ENCODE results near the gene ITM2B. TPM values are rescaled to one million over a fixed set of nuclear protein-coding genes. Genes with fewer than 3 reads are reported as not detected.

The ITM2B gene
- total and polyA plus RNA-seq, 4 donors = 114 to 379 (median 202) TPM

DNA sequence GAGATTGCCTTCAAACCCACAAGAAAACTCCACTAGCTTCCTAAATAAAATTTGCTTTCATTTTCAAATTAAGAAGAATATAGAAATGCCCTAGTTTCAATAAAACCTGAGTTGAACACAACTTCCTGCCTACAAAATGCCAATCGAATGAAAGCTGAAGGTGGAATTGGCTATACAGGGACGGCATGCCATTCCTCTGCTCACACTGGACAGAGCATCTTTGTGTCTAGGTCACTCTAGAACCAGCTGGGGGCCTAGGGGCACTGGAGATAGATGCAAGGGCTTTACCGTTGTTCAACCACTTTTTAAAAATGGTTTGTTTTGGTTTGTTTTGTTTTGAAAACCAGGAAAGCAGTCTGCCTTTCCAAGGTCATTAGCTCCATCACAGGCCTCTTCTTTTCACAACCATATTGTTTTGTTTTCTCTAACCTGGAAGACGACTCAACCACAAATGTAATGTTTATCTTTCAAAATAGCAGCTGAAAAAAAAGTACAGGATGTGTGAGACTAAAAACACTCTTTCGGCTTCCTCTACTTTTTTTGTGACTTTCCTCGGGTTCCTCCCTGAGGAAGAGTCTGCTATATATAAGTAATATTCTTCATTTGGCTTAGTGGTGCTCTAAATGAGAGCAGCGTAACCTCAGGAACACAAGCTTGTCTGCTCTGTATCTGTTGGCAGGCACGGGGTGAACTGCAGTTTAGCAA lies 11.9 kb upstream of the ITM2B start:
- no peak for DNase-seq (ENCODE audit: low spot score)
- TF ChIP-seq HNF4G (IDR thresholded peaks at IDR 0.05) (no peak), FOXA1 (IDR thresholded peaks at IDR 0.05) (no peak), JUND (IDR thresholded peaks at IDR 0.05) (no peak), TAF1 (conservative IDR thresholded peaks at IDR 0.05) (no peak), HNF4A (conservative IDR thresholded peaks at IDR 0.05) (no peak)
- TF ChIP-seq, protein P1, sequence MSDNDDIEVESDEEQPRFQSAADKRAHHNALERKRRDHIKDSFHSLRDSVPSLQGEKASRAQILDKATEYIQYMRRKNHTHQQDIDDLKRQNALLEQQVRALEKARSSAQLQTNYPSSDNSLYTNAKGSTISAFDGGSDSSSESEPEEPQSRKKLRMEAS (IDR thresholded peaks at IDR 0.05) = no peak
- peak overlapping the region; percentile 36 to 78 for H3K27ac ChIP-seq (ENCODE audit: low read depth in 1 of 2, low read length in 2 of 2)
- no peak overlapping the region for H3K4me3 ChIP-seq (ENCODE audit: low read depth in 1 of 3, low read length in 3 of 3)
- H3K9me3 ChIP-seq (ENCODE audit: control insufficient read depth in 4 of 4, low read length in 3 of 4) = no peaks in the 10 kb centered on the region
- H3K36me3 ChIP-seq (ENCODE audit: control insufficient read depth in 4 of 4, insufficient read depth in 3 of 4, low read depth in 1 of 4, low read length in 3 of 4) = no peaks in the 10 kb centered on the region
- H3K27me3 ChIP-seq (ENCODE audit: control insufficient read depth in 4 of 4, insufficient read depth in 4 of 4, low read length in 3 of 4) = no peaks in the 10 kb centered on the region
- 60% methylated on average over 8 of the region's 8 CpGs for WGBS
- H3K4me1 ChIP-seq (ENCODE audit: control insufficient read depth in 4 of 4, insufficient read depth in 4 of 4, low read length in 3 of 4) = peaks cover 0 to 8% (median 0%) of the 10 kb centered on the region in 4 donors
- H3K9ac ChIP-seq (ENCODE audit: low read depth in 1 of 2, low read length in 2 of 2) = no peak overlapping the region

DNA sequence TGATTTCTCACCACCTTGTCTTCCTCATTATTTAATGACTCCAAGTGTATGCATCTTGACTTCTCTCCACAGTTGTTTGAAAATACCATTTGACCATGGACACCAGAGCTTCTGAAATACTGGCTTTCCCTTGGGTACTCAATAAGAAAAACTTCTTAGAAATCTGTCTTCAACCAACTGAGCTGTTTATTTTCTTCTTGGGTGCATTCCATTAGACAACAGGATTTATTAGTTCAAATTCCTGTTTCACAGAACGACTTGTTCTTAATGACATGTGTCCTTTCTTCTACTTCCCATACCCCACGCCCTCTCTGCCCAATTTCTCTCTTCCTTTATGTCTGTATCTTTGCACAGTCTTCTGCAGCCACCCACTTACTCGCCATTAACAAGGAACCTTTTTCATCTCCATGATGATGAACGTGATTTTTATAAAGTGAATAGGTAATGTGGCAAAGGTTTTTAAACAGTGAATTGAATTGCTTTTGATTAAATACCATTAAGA lies 11.3 kb upstream of the ITM2B start:
- TF ChIP-seq HNF4A (conservative IDR thresholded peaks at IDR 0.05) (no peak), JUND (IDR thresholded peaks at IDR 0.05) (no peak)
- TF ChIP-seq, protein P1 (IDR thresholded peaks at IDR 0.05) = no peak
- H3K9me3 ChIP-seq (ENCODE audit: control insufficient read depth in 4 of 4, low read length in 3 of 4) = no peaks in the 10 kb centered on the region
- H3K27me3 ChIP-seq (ENCODE audit: control insufficient read depth in 4 of 4, insufficient read depth in 4 of 4, low read length in 3 of 4) = no peaks in the 10 kb centered on the region
- H3K36me3 ChIP-seq (ENCODE audit: control insufficient read depth in 4 of 4, insufficient read depth in 3 of 4, low read depth in 1 of 4, low read length in 3 of 4) = no peaks in the 10 kb centered on the region
- H3K9ac ChIP-seq (ENCODE audit: low read depth in 1 of 2, low read length in 2 of 2) = no peak overlapping the region
- 70% methylated on average over 4 of the region's 4 CpGs for WGBS
- no peak for DNase-seq (ENCODE audit: low spot score)
- peak overlapping the region; percentile 65 to 78 for H3K27ac ChIP-seq (ENCODE audit: low read depth in 1 of 2, low read length in 2 of 2)
- H3K4me3 ChIP-seq (ENCODE audit: low read depth in 1 of 3, low read length in 3 of 3) = peak overlapping the region in 1 of 3 donors; percentile 59
- peaks cover 0 to 8% (median 0%) of the 10 kb centered on the region in 4 donors for H3K4me1 ChIP-seq (ENCODE audit: control insufficient read depth in 4 of 4, insufficient read depth in 4 of 4, low read length in 3 of 4)

- peak overlapping the region; percentile 50 to 59 (median 51) for H3K4me3 ChIP-seq (ENCODE audit: low read depth in 1 of 3, low read length in 3 of 3)
- WGBS = 29% methylated on average over 12 of the region's 12 CpGs
- no peaks in the 10 kb centered on the region for H3K36me3 ChIP-seq (ENCODE audit: control insufficient read depth in 4 of 4, insufficient read depth in 3 of 4, low read depth in 1 of 4, low read length in 3 of 4)
- no peaks in the 10 kb centered on the region for H3K27me3 ChIP-seq (ENCODE audit: control insufficient read depth in 4 of 4, insufficient read depth in 4 of 4, low read length in 3 of 4)
- H3K9ac ChIP-seq (ENCODE audit: low read depth in 1 of 2, low read length in 2 of 2) = peak overlapping the region; percentile 51 to 77
- DNase-seq (ENCODE audit: low spot score) = no peak
- no peaks in the 10 kb centered on the region for H3K9me3 ChIP-seq (ENCODE audit: control insufficient read depth in 4 of 4, low read length in 3 of 4)
- H3K27ac ChIP-seq (ENCODE audit: low read depth in 1 of 2, low read length in 2 of 2) = peak overlapping the region; percentile 65 to 78
- peaks cover 0 to 8% (median 0%) of the 10 kb centered on the region in 4 donors for H3K4me1 ChIP-seq (ENCODE audit: control insufficient read depth in 4 of 4, insufficient read depth in 4 of 4, low read length in 3 of 4)
- no peak for TF ChIP-seq REST (IDR thresholded peaks at IDR 0.05)
- TF ChIP-seq ATF3 (IDR thresholded peaks at IDR 0.05) = peak; percentile 66
- TF ChIP-seq CTCF (IDR thresholded peaks at IDR 0.05; ENCODE audit: low read depth, low read length, missing input control) = no peak
- no peak for TF ChIP-seq HNF4G (IDR thresholded peaks at IDR 0.05)
- peak; percentile 55 for TF ChIP-seq YY1 (IDR thresholded peaks at IDR 0.05)
- TF ChIP-seq JUND (IDR thresholded peaks at IDR 0.05) = peak in 1 of 2 donors; percentile 15
- TF ChIP-seq RAD21 (IDR thresholded peaks at IDR 0.05) = peak; percentile 38 to 50
- TF ChIP-seq TAF1 (conservative IDR thresholded peaks at IDR 0.05) = no peak
- no peak for TF ChIP-seq NR2F2 (IDR thresholded peaks at IDR 0.05)
- TF ChIP-seq GABPA (IDR thresholded peaks at IDR 0.05 in 1 of 2, conservative IDR thresholded peaks at IDR 0.05 in 1 of 2) = no peak
- TF ChIP-seq RXRA (IDR thresholded peaks at IDR 0.05) = peak in 1 of 2 donors; percentile 34
- TF ChIP-seq, protein P1 (IDR thresholded peaks at IDR 0.05) = no peak
- peak; percentile 20 for TF ChIP-seq ZBTB33 (IDR thresholded peaks at IDR 0.05)
- TF ChIP-seq FOXA1 (IDR thresholded peaks at IDR 0.05) = no peak
Measured at GRCh38 chr13:48222358-48223301, 10.4 kb upstream of the ITM2B start.
